ENCODE measurements around the gene NHERF1. TPM values are rescaled to one million over a fixed set of nuclear protein-coding genes. Genes with fewer than 3 reads are reported as not detected.

NHERF1 gene
- total RNA-seq, 1 experiment from 2014 or later: 90.8 TPM

DNA sequence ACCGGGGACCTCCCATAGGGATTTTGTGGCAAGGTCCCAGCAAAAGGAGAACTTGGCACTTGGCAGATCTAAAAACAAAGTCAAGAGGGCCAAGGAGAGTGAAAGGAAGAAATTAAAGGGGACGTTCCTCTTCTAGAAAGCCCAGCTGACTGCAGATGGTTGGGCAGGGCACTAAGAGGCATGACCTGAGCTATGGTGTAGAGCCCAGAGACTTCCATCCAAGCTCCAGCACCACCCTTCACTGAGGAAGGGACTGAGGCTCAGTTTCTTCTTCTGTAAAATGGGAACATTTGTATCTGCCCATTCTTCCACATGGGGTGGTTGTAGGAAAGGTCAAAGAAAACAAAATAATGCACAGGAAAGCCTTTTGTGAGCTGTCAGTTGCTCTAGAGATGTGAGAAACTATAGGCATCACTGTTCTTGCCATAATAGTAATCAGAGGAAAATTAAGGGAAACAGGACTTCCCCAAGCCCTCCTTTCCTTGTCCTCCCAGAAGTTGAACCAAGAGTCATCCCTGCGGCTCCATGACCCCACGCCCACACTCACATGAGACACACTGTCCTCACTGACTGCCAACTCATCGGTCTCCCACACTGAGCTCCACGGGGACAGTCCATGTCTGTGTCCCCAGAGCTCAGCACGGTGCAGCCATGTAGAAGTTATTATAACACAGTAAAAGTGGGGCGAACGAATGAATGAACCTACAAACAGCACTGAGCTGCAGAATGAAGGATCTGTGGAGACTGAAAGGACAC, 46.1 kb upstream of the NHERF1 start:
- CTCF ChIA-PET: interaction anchor here (0.7 kb wide), 1 partner anchor 45 kb away, joined by 3 read pairs; no protein-coding TSS in a partner anchor

DNA sequence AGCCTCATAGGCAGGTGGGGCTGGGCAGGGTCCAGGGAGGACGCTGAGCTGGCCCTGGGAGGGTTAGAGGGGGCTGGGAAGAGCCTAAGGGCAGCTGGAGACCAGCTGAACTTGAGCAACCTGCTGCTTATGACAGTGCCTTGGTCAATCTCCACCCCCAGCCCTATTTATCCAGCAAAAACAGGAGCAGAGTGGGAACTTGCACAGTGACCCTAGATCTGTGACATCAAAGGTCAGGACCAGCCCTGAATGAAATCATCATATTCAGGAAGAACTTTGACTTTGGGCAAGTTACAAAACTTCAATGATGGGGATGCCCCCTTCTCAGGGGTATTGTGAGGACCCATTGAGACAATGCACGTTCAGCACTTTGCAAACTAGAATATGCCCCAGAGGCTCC, 45.1 kb upstream of the NHERF1 start:
- DNase-seq (ENCODE audit: low read depth, low spot score): no peak
- TF ChIP-seq TCF7L2 (IDR thresholded peaks at IDR 0.05; ENCODE audit: low read depth, low read length) (no peak), SIN3A (IDR thresholded peaks at IDR 0.05; ENCODE audit: borderline replicate concordance, insufficient read depth, low read depth, low read length) (no peak), POLR2AphosphoS5 (IDR thresholded peaks at IDR 0.05; ENCODE audit: low read depth, low read length) (no peak)
- TF ChIP-seq, protein P1, sequence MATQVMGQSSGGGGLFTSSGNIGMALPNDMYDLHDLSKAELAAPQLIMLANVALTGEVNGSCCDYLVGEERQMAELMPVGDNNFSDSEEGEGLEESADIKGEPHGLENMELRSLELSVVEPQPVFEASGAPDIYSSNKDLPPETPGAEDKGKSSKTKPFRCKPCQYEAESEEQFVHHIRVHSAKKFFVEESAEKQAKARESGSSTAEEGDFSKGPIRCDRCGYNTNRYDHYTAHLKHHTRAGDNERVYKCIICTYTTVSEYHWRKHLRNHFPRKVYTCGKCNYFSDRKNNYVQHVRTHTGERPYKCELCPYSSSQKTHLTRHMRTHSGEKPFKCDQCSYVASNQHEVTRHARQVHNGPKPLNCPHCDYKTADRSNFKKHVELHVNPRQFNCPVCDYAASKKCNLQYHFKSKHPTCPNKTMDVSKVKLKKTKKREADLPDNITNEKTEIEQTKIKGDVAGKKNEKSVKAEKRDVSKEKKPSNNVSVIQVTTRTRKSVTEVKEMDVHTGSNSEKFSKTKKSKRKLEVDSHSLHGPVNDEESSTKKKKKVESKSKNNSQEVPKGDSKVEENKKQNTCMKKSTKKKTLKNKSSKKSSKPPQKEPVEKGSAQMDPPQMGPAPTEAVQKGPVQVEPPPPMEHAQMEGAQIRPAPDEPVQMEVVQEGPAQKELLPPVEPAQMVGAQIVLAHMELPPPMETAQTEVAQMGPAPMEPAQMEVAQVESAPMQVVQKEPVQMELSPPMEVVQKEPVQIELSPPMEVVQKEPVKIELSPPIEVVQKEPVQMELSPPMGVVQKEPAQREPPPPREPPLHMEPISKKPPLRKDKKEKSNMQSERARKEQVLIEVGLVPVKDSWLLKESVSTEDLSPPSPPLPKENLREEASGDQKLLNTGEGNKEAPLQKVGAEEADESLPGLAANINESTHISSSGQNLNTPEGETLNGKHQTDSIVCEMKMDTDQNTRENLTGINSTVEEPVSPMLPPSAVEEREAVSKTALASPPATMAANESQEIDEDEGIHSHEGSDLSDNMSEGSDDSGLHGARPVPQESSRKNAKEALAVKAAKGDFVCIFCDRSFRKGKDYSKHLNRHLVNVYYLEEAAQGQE (IDR thresholded peaks at IDR 0.05; ENCODE audit: insufficient read depth in 1 of 2, low read depth in 2 of 2, low read length in 1 of 2): no peak
- TF ChIP-seq, protein P2, sequence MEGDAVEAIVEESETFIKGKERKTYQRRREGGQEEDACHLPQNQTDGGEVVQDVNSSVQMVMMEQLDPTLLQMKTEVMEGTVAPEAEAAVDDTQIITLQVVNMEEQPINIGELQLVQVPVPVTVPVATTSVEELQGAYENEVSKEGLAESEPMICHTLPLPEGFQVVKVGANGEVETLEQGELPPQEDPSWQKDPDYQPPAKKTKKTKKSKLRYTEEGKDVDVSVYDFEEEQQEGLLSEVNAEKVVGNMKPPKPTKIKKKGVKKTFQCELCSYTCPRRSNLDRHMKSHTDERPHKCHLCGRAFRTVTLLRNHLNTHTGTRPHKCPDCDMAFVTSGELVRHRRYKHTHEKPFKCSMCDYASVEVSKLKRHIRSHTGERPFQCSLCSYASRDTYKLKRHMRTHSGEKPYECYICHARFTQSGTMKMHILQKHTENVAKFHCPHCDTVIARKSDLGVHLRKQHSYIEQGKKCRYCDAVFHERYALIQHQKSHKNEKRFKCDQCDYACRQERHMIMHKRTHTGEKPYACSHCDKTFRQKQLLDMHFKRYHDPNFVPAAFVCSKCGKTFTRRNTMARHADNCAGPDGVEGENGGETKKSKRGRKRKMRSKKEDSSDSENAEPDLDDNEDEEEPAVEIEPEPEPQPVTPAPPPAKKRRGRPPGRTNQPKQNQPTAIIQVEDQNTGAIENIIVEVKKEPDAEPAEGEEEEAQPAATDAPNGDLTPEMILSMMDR (IDR thresholded peaks at IDR 0.05): no peak
- ChIA-PET POLR2A (no interaction called here), CTCF (no interaction called here)
- in situ Hi-C loops (cut with HindIII; ENCODE audit: low pct_unique_long_range_greater_than_20kb, low sequenced_read_pairs): no loop called here
- no peak overlapping the region for H3K27ac ChIP-seq (ENCODE audit: low read length)
- H3K9me3 ChIP-seq (ENCODE audit: control insufficient read depth, insufficient read depth, low read depth, low read length): no peaks in the 10 kb centered on the region
- H3K4me3 ChIP-seq (ENCODE audit: low read depth in 2 of 2, low read length in 2 of 2): no peak overlapping the region
- H3K36me3 ChIP-seq (ENCODE audit: control insufficient read depth, insufficient read depth, low read length): no peaks in the 10 kb centered on the region
- no TSS peak for BruUV-seq (replicated peaks)
- no peaks in the 10 kb centered on the region for H3K4me1 ChIP-seq (ENCODE audit: control insufficient read depth, insufficient read depth, low read length)
- no peak for ATAC-seq
- no peaks in the 10 kb centered on the region for H3K27me3 ChIP-seq (ENCODE audit: control insufficient read depth, insufficient read depth, low read length)
- intact Hi-C loops (cut with micrococcal nuclease; ENCODE audit: unreplicated experiment): no loop called here

More for the DNA sequence above, 46.1 kb upstream of the NHERF1 start:
- ATAC-seq (no peak), DNase-seq (ENCODE audit: low read depth, low spot score) (no peak)
- no TSS peak for BruUV-seq (replicated peaks)
- no peaks in the 10 kb centered on the region for H3K9me3 ChIP-seq (ENCODE audit: control insufficient read depth, insufficient read depth, low read depth, low read length)
- H3K36me3 ChIP-seq (ENCODE audit: control insufficient read depth, insufficient read depth, low read length): no peaks in the 10 kb centered on the region
- TF ChIP-seq, protein P2 (IDR thresholded peaks at IDR 0.05): no peak
- TF ChIP-seq, protein P1 (IDR thresholded peaks at IDR 0.05; ENCODE audit: insufficient read depth in 1 of 2, low read depth in 2 of 2, low read length in 1 of 2): no peak
- TF ChIP-seq SIN3A (IDR thresholded peaks at IDR 0.05; ENCODE audit: borderline replicate concordance, insufficient read depth, low read depth, low read length) (no peak), TCF7L2 (IDR thresholded peaks at IDR 0.05; ENCODE audit: low read depth, low read length) (no peak), POLR2AphosphoS5 (IDR thresholded peaks at IDR 0.05; ENCODE audit: low read depth, low read length) (no peak)
- H3K4me1 ChIP-seq (ENCODE audit: control insufficient read depth, insufficient read depth, low read length): no peaks in the 10 kb centered on the region
- H3K4me3 ChIP-seq (ENCODE audit: low read depth in 2 of 2, low read length in 2 of 2): no peak overlapping the region
- H3K27me3 ChIP-seq (ENCODE audit: control insufficient read depth, insufficient read depth, low read length): no peaks in the 10 kb centered on the region
- intact Hi-C loops (cut with micrococcal nuclease; ENCODE audit: unreplicated experiment): no loop called here
- POLR2A ChIA-PET: no interaction called here
- H3K27ac ChIP-seq (ENCODE audit: low read length): no peak overlapping the region
- in situ Hi-C loops (cut with HindIII; ENCODE audit: low pct_unique_long_range_greater_than_20kb, low sequenced_read_pairs): no loop called here
